Stimulated activated CD8-positive, alpha-beta memory T cell treated with anti-CD3 and anti-CD28 coated beads, Interleukin-4, amount 100 ng/mL, for 1 hour (primary cell): ENCODE results near the gene MIDN.

Experiments
- DNase-seq, 2 donors: peaks; one replicate each; pipeline ENCODE4 v3.0.0-alpha.2; 2020; ENCODE audit warnings: low read depth in 2 of 2, low spot score in 1 of 2

Gene MIDN

DNA sequence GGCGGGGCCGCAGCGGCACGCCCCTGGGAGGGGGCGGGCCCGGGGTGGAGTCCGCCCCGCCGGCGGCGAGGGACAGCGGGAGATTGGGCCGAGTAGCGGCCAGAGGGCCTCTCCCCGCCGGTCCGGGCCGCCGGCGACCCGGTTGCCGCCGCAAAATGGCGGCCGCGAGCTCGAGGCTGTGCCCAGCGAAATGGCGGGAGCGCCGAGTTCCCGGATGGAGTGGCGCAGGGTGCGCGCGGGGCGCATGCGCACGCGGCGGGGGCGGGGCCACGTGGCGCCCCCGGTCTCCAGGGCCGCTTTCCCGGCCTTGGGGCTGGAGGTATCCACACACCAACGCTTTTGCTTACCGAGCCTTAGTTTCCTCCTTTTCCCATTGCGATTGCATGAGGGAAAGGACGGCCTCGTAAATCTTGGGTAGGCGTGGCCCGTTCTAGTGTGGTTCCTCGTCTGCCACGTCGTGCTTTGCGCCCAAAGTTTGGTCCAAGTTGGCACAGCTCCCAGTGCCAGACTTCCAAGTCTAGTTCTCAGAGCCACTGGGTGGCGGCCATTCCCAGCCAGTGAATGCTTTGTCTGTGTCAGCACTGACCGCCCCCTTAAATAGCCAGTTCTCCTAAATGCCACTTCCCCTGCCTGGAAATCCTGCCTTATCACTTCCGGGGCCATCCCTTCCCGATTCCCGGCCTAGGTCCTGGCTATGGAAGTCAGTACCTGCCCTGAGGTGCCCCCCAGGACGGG is 21.3 kb downstream of the MIDN start:
- DNase-seq, result peak; percentile 74 to 82

DNA sequence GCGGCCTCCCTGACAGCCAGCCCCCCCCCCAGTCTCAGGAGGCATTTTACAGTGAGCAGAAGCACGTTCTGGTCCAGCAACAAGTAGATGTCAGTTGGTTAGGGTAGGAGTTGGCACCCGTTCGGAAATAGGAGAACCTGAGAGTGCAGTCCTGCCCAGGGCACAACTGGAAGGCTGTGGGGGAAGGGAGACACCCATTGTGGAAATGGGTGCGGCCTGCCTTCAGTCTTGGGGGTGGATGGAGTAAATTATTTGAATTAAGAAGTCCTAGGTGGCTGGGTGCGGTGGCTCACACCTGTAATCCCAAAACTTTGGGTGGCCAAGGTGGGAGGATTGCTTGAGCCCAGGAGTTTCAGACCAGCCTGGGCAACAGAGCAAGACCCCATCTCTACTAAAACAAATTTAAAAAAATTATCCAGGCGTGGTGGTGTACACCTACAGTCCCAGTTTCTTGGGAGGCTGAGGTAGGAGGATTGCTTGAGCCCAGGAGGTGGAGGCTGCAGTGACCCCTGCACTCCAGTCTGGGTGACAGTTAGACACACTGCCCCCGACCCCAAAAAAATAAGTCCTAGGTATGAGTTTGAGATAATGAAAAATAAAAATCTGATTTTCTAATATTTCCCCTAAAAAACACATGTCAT is 21.9 kb downstream of the MIDN start:
- no peak for DNase-seq

- DNase-seq, result no peak
These were observed 22.6 kb downstream of the MIDN start for GRCh38 chr19:1270854-1271527.

DNA sequence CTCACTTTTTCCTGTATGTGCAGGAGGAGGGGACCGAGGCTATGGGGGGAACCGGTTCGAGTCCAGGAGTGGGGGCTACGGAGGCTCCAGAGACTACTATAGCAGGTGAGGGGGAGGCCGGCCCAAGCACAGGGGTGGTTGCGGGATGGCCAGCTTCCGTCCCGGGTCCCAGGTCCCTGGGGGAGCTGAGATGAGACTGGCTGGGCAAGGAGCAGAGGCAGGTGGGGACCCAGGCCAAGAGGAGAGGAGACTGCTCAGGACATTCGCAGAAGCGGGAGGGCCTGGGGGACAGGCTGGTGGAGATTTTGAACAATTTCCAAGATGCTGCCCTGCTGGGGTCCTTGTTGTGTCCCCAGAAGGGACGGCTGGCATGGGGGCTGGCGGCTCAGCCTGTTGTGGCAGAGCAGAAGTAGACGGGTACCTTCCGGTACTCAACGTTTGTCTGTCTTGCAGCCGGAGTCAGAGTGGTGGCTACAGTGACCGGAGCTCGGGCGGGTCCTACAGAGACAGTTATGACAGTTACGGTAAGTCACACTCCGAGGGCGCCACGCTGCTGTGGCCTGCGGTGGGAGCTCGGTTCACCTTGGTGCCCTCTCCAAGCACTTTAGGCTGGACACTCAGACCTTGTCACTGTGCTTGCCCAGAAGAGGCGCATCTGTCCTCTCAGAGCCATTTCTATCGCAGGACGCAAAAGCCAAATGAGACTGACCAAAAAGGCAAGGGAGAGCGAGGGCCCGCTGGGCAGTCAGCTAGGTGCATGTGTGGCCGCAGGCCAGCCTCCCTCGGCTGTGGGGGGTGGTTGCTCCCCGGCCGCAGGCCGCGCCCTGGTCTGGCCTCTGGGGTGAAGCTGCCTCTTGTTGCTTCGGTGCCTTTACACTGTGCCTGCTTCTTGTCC is 23.4 kb downstream of the MIDN start:
- no peak for DNase-seq

- DNase-seq, result no peak
These were observed 24.3 kb downstream of the MIDN start for GRCh38 chr19:1272423-1273262.

GRCh38 chr19:1273263-1274041 is 25.1 kb downstream of the MIDN start:
- no peak for DNase-seq

DNA sequence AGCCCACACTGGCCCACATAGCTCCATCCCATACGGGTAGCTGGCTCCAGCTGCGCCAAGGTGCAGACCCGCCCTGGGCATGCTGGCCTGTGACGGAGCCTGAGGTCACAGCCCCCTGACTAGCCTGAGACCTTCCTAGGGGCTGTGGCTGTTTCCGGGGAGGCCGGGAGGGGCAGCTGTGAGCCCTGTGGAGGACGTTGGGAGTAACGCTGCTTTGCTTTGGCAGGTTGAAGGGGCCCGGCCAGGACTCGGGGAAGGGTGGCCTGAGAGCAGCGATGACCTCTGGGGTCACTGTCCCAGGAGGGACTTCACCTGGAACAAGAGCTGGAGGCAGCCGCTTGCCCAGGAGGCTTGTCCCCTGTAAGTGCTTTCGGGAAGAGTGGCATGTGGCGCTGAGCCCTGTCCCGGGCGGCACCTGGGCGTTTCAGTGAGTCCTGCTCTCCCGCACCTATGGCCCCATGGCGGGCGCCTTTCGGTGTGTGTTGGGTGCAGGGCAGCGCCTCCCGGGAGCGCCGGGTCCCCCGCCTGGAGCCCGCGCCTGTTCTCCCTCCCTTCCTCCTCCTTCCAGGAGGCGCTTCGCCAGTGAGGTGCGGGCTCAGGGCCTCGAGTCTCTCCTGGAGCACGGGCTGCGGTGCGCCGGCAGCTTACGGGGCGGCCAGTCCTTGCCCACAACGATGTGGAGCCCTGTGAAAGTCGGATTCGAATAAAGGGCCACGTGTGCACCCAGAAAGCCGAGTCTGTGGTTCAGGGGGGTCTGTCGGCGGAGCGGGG is 25.9 kb downstream of the MIDN start:
- no peak for DNase-seq

GRCh38 chr19:1274852-1275259 is 26.5 kb downstream of the MIDN start:
- DNase-seq, result no peak

- DNase-seq, result peak; percentile 90 to 97
These were observed 27.0 kb downstream of the MIDN start, which contains the start of gene FAM174C for GRCh38 chr19:1275260-1275975. FAM174C (plus strand) TSS chr19:1275530; CDS start chr19:1275550, 20 bp downstream.

- no peak for DNase-seq
These were observed 27.7 kb downstream of the MIDN start for GRCh38 chr19:1275976-1276627.

GRCh38 chr19:1276628-1277022 is 28.2 kb downstream of the MIDN start:
- DNase-seq, result no peak

DNA sequence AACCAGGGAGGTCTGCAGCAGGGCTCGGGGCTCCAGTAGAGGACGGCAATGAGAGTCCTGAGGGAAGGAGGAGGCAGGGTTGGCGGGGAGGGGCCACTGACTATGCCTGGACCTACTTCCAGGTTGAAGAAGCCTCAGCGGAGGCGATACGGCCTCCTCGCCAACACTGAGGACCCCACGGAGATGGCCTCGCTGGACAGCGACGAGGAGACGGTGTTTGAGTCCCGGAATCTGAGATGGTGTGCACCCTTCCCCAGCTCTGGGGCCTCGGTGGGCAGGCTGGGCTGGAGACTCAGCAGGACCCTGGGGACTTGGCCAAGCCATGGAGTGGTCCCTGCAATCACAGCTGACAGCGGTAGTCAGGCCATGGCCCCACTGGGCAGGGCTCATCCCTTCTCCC is 28.7 kb downstream of the MIDN start:
- DNase-seq, result no peak

DNA sequence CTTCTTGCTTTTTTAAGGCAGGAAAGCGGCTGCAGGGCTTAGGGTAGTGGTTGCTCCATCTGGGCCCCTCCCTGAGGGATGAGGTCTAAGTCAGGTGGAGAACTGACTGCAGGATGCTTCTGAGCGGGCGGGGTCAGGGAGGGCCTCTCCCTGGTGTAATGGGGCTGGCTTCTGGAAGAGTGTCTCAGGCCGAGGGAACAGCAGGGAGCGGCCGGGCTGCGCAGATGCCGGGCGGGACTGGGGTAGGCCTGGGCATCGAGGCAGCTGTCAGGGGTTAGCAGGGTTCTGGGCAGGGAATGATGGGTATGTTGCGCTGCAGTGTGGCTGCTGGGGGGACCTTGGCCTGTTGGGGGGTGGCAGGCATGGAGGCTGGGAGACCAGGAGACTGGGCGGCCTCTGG is 29.7 kb downstream of the MIDN start:
- no peak for DNase-seq

- DNase-seq, result no peak
These were observed 30.6 kb downstream of the MIDN start for GRCh38 chr19:1278713-1279660.

DNA sequence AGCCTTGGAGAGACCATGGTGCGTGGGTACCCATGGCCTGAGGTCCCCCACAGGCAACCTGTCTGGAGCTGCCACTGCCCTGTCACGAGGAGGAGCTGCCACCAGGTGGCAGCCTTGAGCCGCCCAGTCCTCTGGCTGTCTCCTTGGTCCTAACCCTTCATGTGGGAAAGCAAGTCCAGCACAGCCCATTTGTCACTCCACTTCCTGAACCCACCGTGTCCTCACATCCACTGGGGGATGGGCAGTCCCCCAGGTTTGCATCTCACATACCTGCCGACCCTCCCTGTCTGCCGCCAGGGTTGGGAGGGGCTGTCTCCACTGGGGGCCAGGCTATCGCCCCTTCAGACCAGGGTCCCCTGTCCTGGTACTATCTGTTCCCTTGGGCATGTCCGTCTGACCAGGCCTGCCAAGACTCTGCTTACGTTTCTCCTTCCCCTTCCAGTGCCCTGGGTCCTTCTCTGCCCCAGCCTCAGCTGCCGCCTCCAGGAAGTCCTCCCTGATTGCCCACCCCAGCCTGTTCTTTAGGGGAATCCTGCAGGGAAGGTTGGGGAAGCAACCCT is 31.5 kb downstream of the MIDN start:
- peak in 1 of 2 donors; percentile 57 for DNase-seq
